Nephron progenitor cell (in vitro differentiated cells): Measurements from ENCODE around the gene MAGI2.

ENCODE experiments used
- DNase-seq: peaks from one replicate; pipeline ENCODE4 v3.0.0; 2021
- H3K27ac Mint-ChIP-seq: 2 replicates; pipeline ENCODE4 v1.8.0; 2021; ENCODE audit warnings: mild to moderate bottlenecking, moderate library complexity, mixed read lengths
- H3K27me3 Mint-ChIP-seq: 2 replicates; pipeline ENCODE4 v1.8.0; 2021; ENCODE audit warnings: mild to moderate bottlenecking, low read depth, mixed read lengths; ENCODE audit not compliant: poor library complexity
- H3K36me3 Mint-ChIP-seq: 2 replicates; pipeline ENCODE4 v1.8.0; 2021; ENCODE audit warnings: low read depth, mixed read lengths
- H3K4me1 Mint-ChIP-seq: 2 replicates; pipeline ENCODE4 v1.8.0; 2021; ENCODE audit warnings: mixed read lengths
- H3K4me3 Mint-ChIP-seq: 2 replicates; pipeline ENCODE4 v1.8.0; 2021; ENCODE audit warnings: mild to moderate bottlenecking, moderate library complexity, mixed read lengths
- H3K9me3 Mint-ChIP-seq: 2 replicates; pipeline ENCODE4 v1.8.0; 2021; ENCODE audit warnings: mild to moderate bottlenecking, moderate library complexity, mixed read lengths
- TF ChIP-seq, protein P1 (sequence below): fragments of 200-600 bp; sonication (generic); IDR thresholded peaks from 2 replicates; pipeline ENCODE4 v1.5.0; 2021; ENCODE audit warnings: antibody characterized with exemption

Gene MAGI2

DNA sequence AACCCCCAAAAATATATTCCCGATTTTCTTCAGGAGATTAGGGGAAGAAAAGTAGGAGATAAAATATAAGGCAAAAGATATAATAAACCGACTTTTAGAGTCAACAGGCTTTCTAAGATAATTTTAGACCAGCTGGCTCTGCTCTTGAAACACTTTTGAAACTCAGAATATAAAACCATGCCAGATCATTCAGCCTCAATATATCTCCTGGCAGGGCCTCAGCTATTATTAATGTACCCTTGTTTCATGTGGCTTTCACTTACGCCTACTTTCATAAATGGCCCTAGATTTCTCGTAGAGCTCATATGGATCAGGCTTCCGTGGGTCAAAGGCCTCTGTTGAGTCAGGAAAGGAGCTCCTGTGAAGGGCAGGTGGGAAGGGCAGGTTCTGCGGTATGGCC is 1258.9 kb downstream of the MAGI2 start:
- TF ChIP-seq, protein P1, sequence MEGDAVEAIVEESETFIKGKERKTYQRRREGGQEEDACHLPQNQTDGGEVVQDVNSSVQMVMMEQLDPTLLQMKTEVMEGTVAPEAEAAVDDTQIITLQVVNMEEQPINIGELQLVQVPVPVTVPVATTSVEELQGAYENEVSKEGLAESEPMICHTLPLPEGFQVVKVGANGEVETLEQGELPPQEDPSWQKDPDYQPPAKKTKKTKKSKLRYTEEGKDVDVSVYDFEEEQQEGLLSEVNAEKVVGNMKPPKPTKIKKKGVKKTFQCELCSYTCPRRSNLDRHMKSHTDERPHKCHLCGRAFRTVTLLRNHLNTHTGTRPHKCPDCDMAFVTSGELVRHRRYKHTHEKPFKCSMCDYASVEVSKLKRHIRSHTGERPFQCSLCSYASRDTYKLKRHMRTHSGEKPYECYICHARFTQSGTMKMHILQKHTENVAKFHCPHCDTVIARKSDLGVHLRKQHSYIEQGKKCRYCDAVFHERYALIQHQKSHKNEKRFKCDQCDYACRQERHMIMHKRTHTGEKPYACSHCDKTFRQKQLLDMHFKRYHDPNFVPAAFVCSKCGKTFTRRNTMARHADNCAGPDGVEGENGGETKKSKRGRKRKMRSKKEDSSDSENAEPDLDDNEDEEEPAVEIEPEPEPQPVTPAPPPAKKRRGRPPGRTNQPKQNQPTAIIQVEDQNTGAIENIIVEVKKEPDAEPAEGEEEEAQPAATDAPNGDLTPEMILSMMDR: no peak
- peaks cover 13% of the 10 kb centered on the region for H3K4me1 Mint-ChIP-seq
- H3K36me3 Mint-ChIP-seq: no peaks in the 10 kb centered on the region
- no peaks in the 10 kb centered on the region for H3K9me3 Mint-ChIP-seq
- no peaks in the 10 kb centered on the region for H3K27me3 Mint-ChIP-seq
- no peak overlapping the region for H3K27ac Mint-ChIP-seq
- no peak for DNase-seq
- no peak overlapping the region for H3K4me3 Mint-ChIP-seq

DNA sequence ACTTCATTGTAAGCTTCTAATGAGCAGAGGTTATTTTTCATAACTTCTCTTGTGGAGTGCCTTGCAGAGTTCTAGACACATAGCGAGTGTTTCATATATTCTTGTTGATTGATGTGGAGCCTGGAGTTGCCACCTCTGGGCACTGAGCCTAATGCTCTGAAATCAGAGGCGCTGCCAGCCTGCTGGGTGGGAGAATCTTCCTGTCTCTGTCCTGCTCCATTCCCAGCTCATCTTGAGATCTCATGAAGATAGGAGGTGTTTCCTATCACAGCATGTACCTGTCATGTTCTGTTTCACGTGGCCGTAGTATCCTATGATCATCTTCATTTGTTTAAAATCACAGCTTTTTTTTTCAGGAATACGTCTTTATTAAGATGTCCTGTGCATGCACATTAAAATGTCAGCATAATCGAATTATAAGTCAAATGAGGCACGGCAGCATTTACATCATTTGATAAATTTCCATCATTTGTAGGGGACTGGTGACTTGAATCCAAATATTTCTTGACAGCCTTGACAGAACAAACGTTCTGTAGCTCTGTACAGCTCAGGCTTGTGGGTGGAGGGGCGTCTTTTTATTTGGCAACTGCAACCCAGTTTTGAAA is 1261.9 kb downstream of the MAGI2 start:
- Mint-ChIP-seq H3K27ac (no peak overlapping the region), H3K4me3 (no peak overlapping the region), H3K36me3 (no peaks in the 10 kb centered on the region), H3K4me1 (peaks cover 13% of the 10 kb centered on the region), H3K27me3 (no peaks in the 10 kb centered on the region), H3K9me3 (no peaks in the 10 kb centered on the region)
- TF ChIP-seq, protein P1: no peak
- no peak for DNase-seq

DNA sequence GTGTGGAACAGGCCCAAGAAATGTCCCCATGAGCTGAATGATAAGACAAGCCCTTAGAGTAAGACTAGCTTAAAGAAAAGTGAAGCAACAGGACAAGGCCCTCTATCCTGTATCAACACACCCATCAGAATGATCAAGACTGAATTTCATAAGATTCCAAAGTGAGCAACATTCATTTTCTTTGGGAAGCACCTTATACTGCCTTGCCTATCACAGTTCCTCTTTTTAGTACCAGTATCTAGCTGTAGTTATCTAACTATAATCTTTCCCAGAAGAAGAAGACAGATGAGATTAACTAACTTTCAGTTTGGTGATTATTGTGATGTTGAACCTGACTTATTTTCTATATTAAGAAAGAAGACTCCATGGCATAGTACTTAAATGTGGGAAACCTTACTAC is 1263.7 kb downstream of the MAGI2 start:
- no peaks in the 10 kb centered on the region for H3K9me3 Mint-ChIP-seq
- peaks cover 13% of the 10 kb centered on the region for H3K4me1 Mint-ChIP-seq
- H3K4me3 Mint-ChIP-seq: no peak overlapping the region
- H3K27ac Mint-ChIP-seq: no peak overlapping the region
- no peaks in the 10 kb centered on the region for H3K27me3 Mint-ChIP-seq
- H3K36me3 Mint-ChIP-seq: no peaks in the 10 kb centered on the region
- DNase-seq: no peak
- TF ChIP-seq, protein P1: no peak

DNA sequence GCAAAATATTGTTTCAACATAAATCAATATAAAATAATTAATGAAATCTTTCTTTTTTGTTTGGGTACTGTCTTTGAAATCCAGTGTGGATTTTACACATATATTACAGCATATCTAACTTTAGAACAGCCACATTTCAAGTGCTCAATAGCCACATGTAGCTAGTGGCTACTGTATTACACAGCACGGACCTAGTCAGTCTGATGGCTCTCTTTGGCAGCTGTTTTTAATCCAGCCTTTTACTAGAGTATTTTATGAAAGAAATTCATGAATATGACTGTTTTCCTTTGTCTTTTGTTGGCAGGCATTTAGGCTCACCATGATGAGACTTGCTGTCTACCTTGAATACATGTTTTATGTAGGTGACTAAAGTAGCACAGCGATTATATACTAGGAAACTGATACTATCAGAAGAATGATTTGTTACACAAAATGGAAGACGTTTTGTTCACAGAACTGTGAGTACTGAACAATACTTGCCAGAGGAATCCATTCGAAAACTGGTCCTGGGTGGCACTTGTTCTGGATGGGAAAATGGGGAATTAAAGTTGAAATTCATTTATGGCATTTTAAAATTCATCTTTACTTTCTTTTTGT is 1268.2 kb downstream of the MAGI2 start:
- no peaks in the 10 kb centered on the region for H3K4me1 Mint-ChIP-seq
- H3K27me3 Mint-ChIP-seq: peaks cover 5% of the 10 kb centered on the region
- no peak overlapping the region for H3K4me3 Mint-ChIP-seq
- H3K27ac Mint-ChIP-seq: no peak overlapping the region
- no peaks in the 10 kb centered on the region for H3K9me3 Mint-ChIP-seq
- no peaks in the 10 kb centered on the region for H3K36me3 Mint-ChIP-seq
- TF ChIP-seq, protein P1: no peak
- DNase-seq: no peak

DNA sequence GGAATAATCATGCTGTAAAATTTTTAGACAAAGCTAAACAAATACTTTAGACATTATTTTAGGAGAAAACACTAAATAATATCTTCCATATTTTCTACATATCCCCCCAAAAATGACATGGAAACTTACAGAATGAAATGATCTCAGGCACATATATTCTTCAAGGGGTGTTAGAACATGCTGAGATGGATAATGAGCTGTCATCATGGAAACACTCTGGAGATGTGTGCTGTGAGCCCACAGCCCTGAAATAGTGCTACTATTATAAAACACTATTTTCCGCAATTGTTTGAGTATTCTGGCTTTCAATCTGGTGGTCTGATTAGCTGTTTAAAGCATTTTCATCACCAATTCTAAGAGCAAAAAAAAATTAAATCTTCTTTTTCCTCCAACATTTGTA is 1269.2 kb downstream of the MAGI2 start:
- peaks cover 5% of the 10 kb centered on the region for H3K27me3 Mint-ChIP-seq
- TF ChIP-seq, protein P1: no peak
- H3K9me3 Mint-ChIP-seq: no peaks in the 10 kb centered on the region
- H3K4me1 Mint-ChIP-seq: no peaks in the 10 kb centered on the region
- H3K36me3 Mint-ChIP-seq: no peaks in the 10 kb centered on the region
- DNase-seq: no peak
- no peak overlapping the region for H3K27ac Mint-ChIP-seq
- H3K4me3 Mint-ChIP-seq: no peak overlapping the region
